Esophagus muscularis mucosa (tissue), 3 donors: ENCODE results near the gene FAM168B.

Experiments
- CTCF ChIP-seq, 3 experiments: fragments of 200-600 bp in 2 of 3; fragments of 450-650 bp in 1 of 3; sonication (generic) in 2 of 3; IDR thresholded peaks; one replicate each; pipeline ENCODE4 v1.5.1; 2017 to 2019; ENCODE audit warnings: antibody characterized with exemption in 3 of 3, mild to moderate bottlenecking in 2 of 3, moderate library complexity in 1 of 3
- POLR2A ChIP-seq: fragments of 450-650 bp; IDR thresholded peaks from one replicate; pipeline ENCODE4 v1.6.1; 2017; ENCODE audit warnings: antibody characterized with exemption, moderate library complexity, mild to moderate bottlenecking, low read depth
- POLR2AphosphoS5 ChIP-seq, 2 donors: sonication (generic); formaldehyde crosslinking; IDR thresholded peaks; one replicate each; pipeline ENCODE4 v1.6.1; 2017; ENCODE audit warnings: antibody characterized with exemption in 2 of 2

GRCh38 chr2:131036269-131036668, 57.0 kb downstream of the FAM168B start:
- TF ChIP-seq CTCF (IDR thresholded peaks at IDR 0.05), result no peak
- no peak for TF ChIP-seq POLR2AphosphoS5 (IDR thresholded peaks at IDR 0.05)
- TF ChIP-seq POLR2A, result no peak
